GM19372 (cell line): ENCODE data around the gene IFNAR1.

Source experiments
- ATAC-seq: cut with Tn5 transposase; IDR thresholded peaks from one replicate; pipeline ENCODE4 v1.9.1; 2021; ENCODE audit warnings: mild to moderate bottlenecking, low read depth, moderate library complexity; ENCODE audit not compliant: unreplicated experiment

The IFNAR1 gene

DNA sequence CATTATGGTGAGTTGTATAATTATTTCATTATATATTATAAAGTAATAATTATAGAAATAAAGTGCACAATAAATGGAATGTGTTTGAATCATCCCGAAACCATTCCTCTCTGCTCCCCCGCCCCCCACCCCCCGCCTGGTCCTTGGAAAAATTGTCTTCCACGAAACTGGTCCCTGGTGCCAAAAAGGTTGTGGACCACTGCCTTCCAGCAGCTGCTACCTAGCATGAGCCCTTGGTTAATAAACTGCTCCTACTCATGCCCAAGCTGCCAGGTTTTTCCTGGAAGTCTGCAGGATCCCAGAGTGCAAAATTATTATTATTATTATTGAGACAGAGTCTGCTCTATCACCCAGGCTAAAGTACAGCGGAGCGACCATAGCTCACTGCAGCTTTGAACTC lies 71.7 kb downstream of the IFNAR1 start:
- no peak for ATAC-seq

DNA sequence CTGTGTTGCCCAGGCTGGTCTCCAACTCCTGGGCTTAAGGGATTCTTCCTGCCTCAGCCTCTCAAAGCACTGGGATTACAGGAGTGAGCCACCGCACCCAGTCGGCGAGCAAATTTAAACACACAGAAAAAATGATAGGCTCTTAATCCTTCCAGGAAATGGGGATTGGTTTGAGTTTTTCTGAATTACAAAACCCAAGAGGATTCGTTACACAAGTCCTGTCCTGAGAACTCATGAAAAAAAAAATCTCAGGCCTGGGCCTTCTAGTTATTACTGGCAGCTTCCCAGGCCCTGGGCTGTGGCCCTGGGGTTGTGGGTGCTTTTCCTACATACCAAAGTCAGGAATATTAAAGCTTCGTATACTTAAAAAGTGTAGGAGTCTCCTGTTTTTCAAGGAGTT lies 72.2 kb downstream of the IFNAR1 start:
- ATAC-seq, result no peak

DNA sequence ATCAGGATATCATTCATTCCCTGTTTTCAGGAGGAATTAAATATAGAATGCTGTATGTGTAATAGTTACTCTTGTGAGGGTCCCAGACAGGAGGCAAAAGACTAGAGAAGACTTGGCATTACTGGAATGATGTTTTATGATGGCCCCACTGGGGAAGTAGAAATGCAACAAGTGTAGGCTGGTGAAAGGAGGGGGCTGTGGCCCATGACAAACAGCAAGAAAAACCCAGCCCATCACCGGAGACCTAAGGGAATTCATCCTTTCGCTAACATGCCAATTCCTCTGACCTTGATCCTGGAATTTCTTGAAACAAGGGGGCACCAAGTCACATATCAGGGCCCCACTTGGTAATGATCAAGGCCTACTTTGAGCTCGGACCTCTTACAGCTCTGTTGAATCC lies 72.9 kb downstream of the IFNAR1 start:
- ATAC-seq, result no peak

DNA sequence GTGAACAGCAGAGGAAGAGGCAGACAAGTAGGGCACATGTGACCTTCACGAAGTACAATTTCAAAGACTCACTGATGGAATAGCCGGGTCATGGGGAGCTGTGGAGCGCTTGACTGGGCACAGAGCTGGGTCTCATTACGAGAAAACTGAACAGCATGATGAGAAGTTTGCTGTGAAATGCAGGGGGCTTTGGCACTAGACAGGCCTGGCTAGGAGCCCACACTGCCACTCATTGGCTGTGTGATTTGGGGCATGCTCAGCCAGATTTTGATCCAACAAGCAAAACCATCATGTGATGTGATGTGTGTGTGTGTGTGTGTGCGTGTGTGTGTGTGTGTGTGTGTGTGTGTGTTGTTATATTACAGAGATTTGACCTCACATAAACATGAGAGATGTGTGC lies 73.6 kb downstream of the IFNAR1 start:
- ATAC-seq, result no peak

DNA sequence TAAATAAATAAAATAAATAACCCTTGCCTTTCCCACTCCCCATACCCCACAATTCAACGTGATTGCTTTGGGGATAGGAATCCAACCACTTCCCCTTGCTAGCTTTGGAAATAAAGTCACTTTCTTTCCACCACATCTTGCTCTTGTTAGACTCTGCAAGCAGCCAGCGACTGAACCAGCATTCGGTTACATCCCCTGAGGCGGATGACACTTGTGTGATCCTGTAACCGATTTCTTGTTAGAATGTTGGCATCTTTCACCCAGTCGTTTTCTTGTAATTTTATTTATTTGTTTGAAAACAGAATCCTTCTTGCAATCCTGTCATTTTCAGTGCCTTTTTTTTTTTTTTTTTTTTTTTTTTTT lies 76.8 kb downstream of the IFNAR1 start:
- no peak for ATAC-seq

DNA sequence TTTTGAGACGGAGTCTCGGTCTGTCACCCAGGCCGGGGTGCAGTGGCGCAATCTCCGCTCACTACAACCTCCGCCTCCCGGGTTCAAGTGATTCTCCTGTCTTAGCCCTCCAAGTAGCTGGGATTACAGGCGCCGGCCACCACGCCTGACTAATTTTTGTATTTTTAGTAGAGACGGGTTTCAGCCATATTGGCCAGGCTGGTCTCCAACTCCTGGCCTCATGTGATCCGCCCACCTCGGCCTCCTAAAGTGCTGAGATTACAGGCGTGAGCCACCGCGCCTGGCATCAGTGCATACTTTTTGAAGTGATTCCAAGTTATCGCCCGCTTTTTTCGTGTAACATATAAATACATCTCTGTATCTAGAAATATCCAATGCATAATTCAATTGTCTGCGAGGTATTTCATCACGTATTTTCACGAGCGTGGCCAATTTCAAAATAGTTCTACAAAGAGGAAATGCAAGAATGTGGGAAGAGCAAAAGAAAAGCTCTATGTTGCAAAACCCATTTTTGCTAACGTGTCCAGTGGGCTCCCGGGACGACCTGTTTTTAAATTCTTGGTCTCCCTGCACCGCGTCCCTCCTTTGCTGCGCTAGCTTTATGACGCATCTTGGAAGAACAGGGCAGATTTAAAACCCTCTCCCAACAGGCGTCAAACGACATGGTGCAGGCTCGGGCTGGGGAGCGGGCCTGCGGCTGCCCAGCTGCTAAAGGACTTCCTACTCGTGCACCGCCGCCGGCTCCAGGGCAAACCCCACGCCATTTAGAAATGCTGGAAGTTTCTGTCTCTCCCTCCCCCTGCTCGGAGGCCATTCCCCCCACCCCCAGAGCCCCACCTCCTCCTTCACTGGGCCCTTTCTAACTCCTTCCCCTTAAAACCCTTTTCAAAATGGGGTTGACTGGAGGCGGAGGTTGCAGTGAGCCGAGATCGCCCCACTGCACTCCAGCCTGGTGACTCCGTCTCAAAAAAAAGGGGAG lies 77.5 kb downstream of the IFNAR1 start:
- no peak for ATAC-seq

DNA sequence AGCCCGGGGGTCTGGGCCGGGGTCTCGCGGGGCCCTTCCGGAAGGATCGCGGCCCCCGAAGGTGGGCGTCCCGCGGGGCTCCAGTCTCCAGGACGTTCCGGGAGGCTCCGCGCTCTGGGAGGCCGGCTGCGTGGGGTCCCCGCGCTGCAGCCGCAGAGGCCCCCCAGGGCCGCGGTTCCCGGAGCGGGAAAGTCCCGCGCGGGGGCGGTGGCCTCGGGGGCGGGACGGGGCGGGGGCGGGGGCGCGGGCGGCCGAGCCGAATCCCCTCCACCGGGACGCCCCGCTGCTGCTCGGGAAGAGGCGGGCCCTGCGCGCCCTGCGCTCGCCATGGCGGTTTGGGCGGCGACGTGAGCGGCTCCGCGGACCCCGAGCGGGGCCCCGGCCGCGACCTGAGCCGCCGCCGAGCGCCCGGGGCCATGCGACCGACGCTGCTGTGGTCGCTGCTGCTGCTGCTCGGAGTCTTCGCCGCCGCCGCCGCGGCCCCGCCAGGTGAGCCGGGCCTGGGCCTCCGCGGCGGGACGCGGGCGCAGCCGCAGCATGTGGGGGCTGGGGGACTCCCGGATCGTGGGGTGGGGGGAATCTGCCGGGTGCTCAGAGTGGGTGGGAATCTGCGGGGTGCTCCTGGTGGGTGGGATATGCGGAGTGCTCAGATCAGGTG lies 78.5 kb downstream of the IFNAR1 start, which contains the start of gene IFNGR2:
Gene IFNGR2 (plus strand): TSS at position 286 of the 658 bp plus-strand sequence. CDS start 131 bp downstream, at position 417.
- no peak for ATAC-seq

DNA sequence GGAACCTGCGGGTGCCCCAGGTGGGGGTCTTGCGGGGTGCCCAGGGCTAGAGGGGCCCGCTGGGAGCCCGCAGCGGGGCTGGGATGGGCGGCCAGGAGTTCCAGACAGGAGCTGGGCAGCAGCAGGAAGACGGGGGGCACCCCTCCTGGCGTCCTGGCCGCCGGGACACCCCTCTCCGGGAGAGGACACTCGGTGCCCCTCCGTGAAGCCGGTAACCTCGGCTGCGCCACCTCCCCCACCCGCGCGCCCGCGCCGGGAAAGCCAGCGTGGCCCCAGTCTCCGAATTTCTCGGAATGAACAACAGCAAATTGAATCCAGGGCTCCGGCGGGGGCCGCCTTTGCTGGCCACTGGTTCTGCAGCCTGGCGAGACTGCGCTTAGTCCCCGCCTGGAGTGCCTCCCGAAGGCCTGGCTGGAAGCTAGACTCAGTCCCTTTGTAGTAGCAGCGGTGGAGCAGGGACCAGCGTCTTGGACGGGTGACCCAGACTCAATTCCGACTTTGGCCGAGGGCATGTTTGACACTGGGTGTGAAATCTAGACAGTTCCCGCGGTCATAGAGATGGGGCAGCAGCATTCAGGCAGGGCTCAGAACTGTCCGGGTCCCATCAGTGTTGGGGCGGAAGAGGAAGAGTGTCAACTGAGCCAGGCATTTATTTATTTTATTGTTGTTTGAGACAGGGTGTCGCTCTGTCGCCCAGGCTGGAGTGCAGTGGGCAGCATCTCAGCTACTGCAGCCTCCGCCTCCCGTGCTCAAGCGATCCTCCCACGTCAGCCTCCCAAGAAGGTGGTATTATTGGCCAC lies 79.2 kb downstream of the IFNAR1 start:
- ATAC-seq, result no peak

DNA sequence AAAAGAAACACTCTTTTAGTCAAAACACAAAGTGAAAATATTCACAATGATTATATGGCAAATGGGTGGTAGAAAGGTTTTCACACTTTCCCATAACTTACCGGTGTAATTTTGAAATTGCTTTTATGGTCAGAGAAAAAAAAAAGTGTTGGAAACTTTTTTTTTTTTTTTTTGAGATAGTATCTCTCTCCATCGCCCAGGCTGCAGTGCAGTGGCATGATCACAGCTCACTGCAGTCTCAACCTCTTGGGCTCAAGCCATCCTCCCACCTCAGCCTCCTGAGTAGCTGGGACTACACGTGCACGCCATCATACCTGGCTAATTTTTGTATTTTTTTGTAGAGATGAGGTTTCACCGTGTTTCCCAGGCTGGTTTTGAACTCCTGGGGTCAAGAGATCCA lies 81.7 kb downstream of the IFNAR1 start:
- no peak for ATAC-seq
